BLaER1 treated with 17β-estradiol and CSF1 and Interleukin-3, amounts not matched to agents 10 nM and 100 nM (cell line): ENCODE measurements around the gene EPC2.
A peak's percentile ranks its signal among the peaks of the same experiment; 100 is the strongest.

Source experiments
- H3K27ac ChIP-seq, 11 experiments: shearing (Covaris generic); formaldehyde crosslinking; 2 replicates each; pipeline ENCODE4 v1.8.1; 2022
- H3K27me3 ChIP-seq, 11 experiments: shearing (Covaris generic); formaldehyde crosslinking; 2 replicates each; pipeline ENCODE4 v1.8.1; 2022
- H3K36me3 ChIP-seq, 11 experiments: shearing (Covaris generic); formaldehyde crosslinking; 2 replicates each; pipeline ENCODE4 v1.8.1; 2022
- H3K4me1 ChIP-seq, 10 experiments: shearing (Covaris generic); formaldehyde crosslinking; 2 replicates each; pipeline ENCODE4 v1.8.1; 2022
- H3K4me2 ChIP-seq, 11 experiments: shearing (Covaris generic); formaldehyde crosslinking; 2 replicates each; pipeline ENCODE4 v1.8.1; 2022
- H3K4me3 ChIP-seq, 10 experiments: shearing (Covaris generic); formaldehyde crosslinking; 2 replicates each; pipeline ENCODE4 v1.8.1; 2022
- H3K9ac ChIP-seq, 11 experiments: shearing (Covaris generic); formaldehyde crosslinking; 2 replicates each; pipeline ENCODE4 v1.8.1; 2022
- H3K9me3 ChIP-seq, 11 experiments: shearing (Covaris generic); formaldehyde crosslinking; replicated peaks in 1 of 11; 2 replicates each; pipeline ENCODE4 v1.8.1; 2022
- H4K20me1 ChIP-seq, 11 experiments: shearing (Covaris generic); formaldehyde crosslinking; 2 replicates each; pipeline ENCODE4 v1.8.1; 2022
- Cebpa-rat ChIP-seq, 11 experiments: shearing (Covaris generic); IDR thresholded peaks; 2 replicates each; pipeline ENCODE4 v1.8.1; 2022

EPC2 gene

GRCh38 chr2:148810081-148810480, 165.5 kb downstream of the EPC2 start:
- Histone ChIP-seq H3K36me3 (no peaks in the 10 kb centered on the region), H3K4me2 (peak overlapping the region in 1 of 11 experiments; percentile 9; a peak in 1 of 22 replicates), H3K4me3 (no peak overlapping the region), H3K4me1 (peaks cover 5 to 28% (median 16%) of the 10 kb centered on the region in 10 experiments; a peak in 19 of 20 replicates), H3K9me3 (peaks cover 13 to 25% (median 19%) of the 10 kb centered on the region in 11 experiments; a peak in 19 of 22 replicates), H4K20me1 (no peaks in the 10 kb centered on the region), H3K27me3 (no peaks in the 10 kb centered on the region), H3K9ac (no peak overlapping the region), H3K27ac (no peak overlapping the region)
- no peak for TF ChIP-seq Cebpa-rat (IDR thresholded peaks at IDR 0.05)

- H3K4me2 ChIP-seq = no peak overlapping the region
- H3K27ac ChIP-seq = no peak overlapping the region
- no peaks in the 10 kb centered on the region for H4K20me1 ChIP-seq
- no peak overlapping the region for H3K9ac ChIP-seq
- peaks cover 0 to 7% (median 4%) of the 10 kb centered on the region in 11 experiments; a peak in 10 of 22 replicates for H3K9me3 ChIP-seq
- H3K4me3 ChIP-seq = no peak overlapping the region
- H3K36me3 ChIP-seq = no peaks in the 10 kb centered on the region
- no peaks in the 10 kb centered on the region for H3K27me3 ChIP-seq
- TF ChIP-seq Cebpa-rat (IDR thresholded peaks at IDR 0.05) = no peak
- peaks cover 5 to 28% (median 16%) of the 10 kb centered on the region in 10 experiments; a peak in 19 of 20 replicates for H3K4me1 ChIP-seq
Observed at GRCh38 chr2:148812306-148812705, 167.8 kb downstream of the EPC2 start.

GRCh38 chr2:148813603-148814065, 169.1 kb downstream of the EPC2 start:
- no peak overlapping the region for H3K9ac ChIP-seq
- no peaks in the 10 kb centered on the region for H3K9me3 ChIP-seq
- H3K27ac ChIP-seq = peak overlapping the region in 3 of 11 experiments; percentile 33 to 56 (median 46); a peak in 5 of 22 replicates
- no peak overlapping the region for H3K4me3 ChIP-seq
- no peaks in the 10 kb centered on the region for H3K27me3 ChIP-seq
- H3K4me2 ChIP-seq = peak overlapping the region in 10 of 11 experiments; percentile 2 to 82 (median 71); a peak in 19 of 22 replicates
- H3K36me3 ChIP-seq = no peaks in the 10 kb centered on the region
- no peaks in the 10 kb centered on the region for H4K20me1 ChIP-seq
- no peak; a peak in 1 of 22 replicates for TF ChIP-seq Cebpa-rat (IDR thresholded peaks at IDR 0.05)
- H3K4me1 ChIP-seq = peaks cover 5 to 28% (median 16%) of the 10 kb centered on the region in 10 experiments; a peak in 19 of 20 replicates

- TF ChIP-seq Cebpa-rat (IDR thresholded peaks at IDR 0.05) = no peak
- H3K4me3 ChIP-seq = no peak overlapping the region
- no peaks in the 10 kb centered on the region for H3K36me3 ChIP-seq
- H3K9me3 ChIP-seq = no peaks in the 10 kb centered on the region
- H3K27ac ChIP-seq = peak overlapping the region in 5 of 11 experiments; percentile 7 to 56 (median 35); a peak in 7 of 22 replicates
- peaks cover 5 to 28% (median 16%) of the 10 kb centered on the region in 10 experiments; a peak in 19 of 20 replicates for H3K4me1 ChIP-seq
- no peaks in the 10 kb centered on the region for H4K20me1 ChIP-seq
- no peak overlapping the region for H3K9ac ChIP-seq
- H3K27me3 ChIP-seq = no peaks in the 10 kb centered on the region
- H3K4me2 ChIP-seq = peak overlapping the region in 10 of 11 experiments; percentile 2 to 82 (median 71); a peak in 19 of 22 replicates
Observed at GRCh38 chr2:148814143-148814859, 169.8 kb downstream of the EPC2 start.

- Histone ChIP-seq H3K4me1 (peaks cover 5 to 27% (median 16%) of the 10 kb centered on the region in 10 experiments; a peak in 19 of 20 replicates), H4K20me1 (no peaks in the 10 kb centered on the region), H3K9ac (no peak overlapping the region), H3K4me2 (peak overlapping the region in 5 of 11 experiments; percentile 11 to 75 (median 64); a peak in 6 of 22 replicates), H3K27me3 (no peaks in the 10 kb centered on the region), H3K27ac (peak overlapping the region in 2 of 11 experiments; percentile 35 to 56; a peak in 3 of 22 replicates), H3K9me3 (no peaks in the 10 kb centered on the region), H3K4me3 (no peak overlapping the region), H3K36me3 (no peaks in the 10 kb centered on the region)
- no peak for TF ChIP-seq Cebpa-rat (IDR thresholded peaks at IDR 0.05)
Observed at GRCh38 chr2:148814860-148815419, 170.4 kb downstream of the EPC2 start.

- H3K4me2 ChIP-seq = no peak overlapping the region
- H3K9me3 ChIP-seq = no peaks in the 10 kb centered on the region
- H3K27ac ChIP-seq = no peak overlapping the region
- peaks cover 5 to 26% (median 16%) of the 10 kb centered on the region in 10 experiments; a peak in 19 of 20 replicates for H3K4me1 ChIP-seq
- H3K4me3 ChIP-seq = no peak overlapping the region
- H3K9ac ChIP-seq = no peak overlapping the region
- no peaks in the 10 kb centered on the region for H4K20me1 ChIP-seq
- no peaks in the 10 kb centered on the region for H3K36me3 ChIP-seq
- no peaks in the 10 kb centered on the region for H3K27me3 ChIP-seq
- no peak for TF ChIP-seq Cebpa-rat (IDR thresholded peaks at IDR 0.05)
Observed at GRCh38 chr2:148816176-148816575, 171.6 kb downstream of the EPC2 start.

- TF ChIP-seq Cebpa-rat (IDR thresholded peaks at IDR 0.05) = no peak
- Histone ChIP-seq H3K36me3 (no peaks in the 10 kb centered on the region), H3K9me3 (no peaks in the 10 kb centered on the region), H4K20me1 (no peaks in the 10 kb centered on the region), H3K9ac (no peak overlapping the region), H3K27me3 (no peaks in the 10 kb centered on the region), H3K4me2 (0 out of 22 replicates have a peak overlapping the region, but pooled peaks of 3 of the 11 experiments have one; percentile 1 to 18 (median 10)), H3K4me1 (peaks cover 5 to 26% (median 16%) of the 10 kb centered on the region in 10 experiments; a peak in 19 of 20 replicates), H3K27ac (no peak overlapping the region), H3K4me3 (no peak overlapping the region)
Observed at GRCh38 chr2:148817210-148817708, 172.7 kb downstream of the EPC2 start.

GRCh38 chr2:148819019-148819585, 174.6 kb downstream of the EPC2 start:
- Histone ChIP-seq H3K27ac (no peak overlapping the region), H3K27me3 (no peaks in the 10 kb centered on the region), H3K4me3 (no peak overlapping the region)

GRCh38 chr2:148824190-148824589, 179.6 kb downstream of the EPC2 start:
- Histone ChIP-seq H3K9me3 (peaks cover 19 to 31% (median 26%) of the 10 kb centered on the region in 11 experiments), H3K27me3 (no peaks in the 10 kb centered on the region), H3K4me1 (peaks cover 0 to 9% (median 0%) of the 10 kb centered on the region in 10 experiments; a peak in 4 of 20 replicates), H3K4me3 (no peak overlapping the region), H3K4me2 (no peak overlapping the region), H3K27ac (no peak overlapping the region), H3K9ac (no peak overlapping the region), H4K20me1 (no peaks in the 10 kb centered on the region), H3K36me3 (no peaks in the 10 kb centered on the region)
- no peak for TF ChIP-seq Cebpa-rat (IDR thresholded peaks at IDR 0.05)

More at GRCh38 chr2:148819019-148819585, 174.6 kb downstream of the EPC2 start:
- no peak for TF ChIP-seq Cebpa-rat (IDR thresholded peaks at IDR 0.05)
- Histone ChIP-seq H3K9me3 (no peaks in the 10 kb centered on the region), H4K20me1 (no peaks in the 10 kb centered on the region), H3K9ac (no peak overlapping the region), H3K4me1 (peaks cover under 1 to 13% (median 7%) of the 10 kb centered on the region in 10 experiments; a peak in 18 of 20 replicates), H3K4me2 (no peak overlapping the region), H3K36me3 (no peaks in the 10 kb centered on the region)
